Subcutaneous abdominal adipose tissue (tissue), 5 donors: Measurements from ENCODE around the gene STAG3.
"Not testable (repeated sequence)": the region's sequence is repeated elsewhere in the genome, so short reads cannot be mapped to it uniquely, and the experiment has no call there.

Experiments
- H3K27ac ChIP-seq: one replicate; pipeline ENCODE4 v1.7.0; 2013; ENCODE audit warnings: low read depth, mild to moderate bottlenecking, inconsistent platforms, low read length, moderate library complexity
- H3K27me3 ChIP-seq, 5 donors: one replicate each; pipeline ENCODE4 v1.7.0; 2013; ENCODE audit warnings: low read length in 5 of 5, inconsistent platforms in 1 of 5; ENCODE audit not compliant: control insufficient read depth in 5 of 5, insufficient read depth in 4 of 5
- H3K36me3 ChIP-seq, 5 donors: one replicate each; pipeline ENCODE4 v1.7.0; 2013; ENCODE audit warnings: low read length in 5 of 5; ENCODE audit not compliant: control insufficient read depth in 5 of 5, insufficient read depth in 5 of 5
- H3K4me1 ChIP-seq, 5 donors: one replicate each; pipeline ENCODE4 v1.7.0; 2013; ENCODE audit warnings: low read length in 5 of 5, mild to moderate bottlenecking in 3 of 5, moderate library complexity in 1 of 5; ENCODE audit not compliant: control insufficient read depth in 5 of 5, insufficient read depth in 5 of 5
- H3K4me3 ChIP-seq, 5 donors: one replicate each; pipeline ENCODE4 v1.7.0; 2013; ENCODE audit warnings: low read length in 5 of 5, low read depth in 1 of 5
- H3K9ac ChIP-seq, 5 donors: one replicate each; pipeline ENCODE4 v1.7.0; 2013; ENCODE audit warnings: low read length in 5 of 5, mild to moderate bottlenecking in 4 of 5, moderate library complexity in 3 of 5
- H3K9me3 ChIP-seq, 5 donors: one replicate each; pipeline ENCODE4 v1.7.0; 2013; ENCODE audit warnings: low read length in 5 of 5; ENCODE audit not compliant: control insufficient read depth in 5 of 5
- donor health status: healthy.
- donor health status: healthy.
- donor health status: healthy.
- donor health status: healthy.
- donor health status: healthy.

STAG3 gene, protein sequence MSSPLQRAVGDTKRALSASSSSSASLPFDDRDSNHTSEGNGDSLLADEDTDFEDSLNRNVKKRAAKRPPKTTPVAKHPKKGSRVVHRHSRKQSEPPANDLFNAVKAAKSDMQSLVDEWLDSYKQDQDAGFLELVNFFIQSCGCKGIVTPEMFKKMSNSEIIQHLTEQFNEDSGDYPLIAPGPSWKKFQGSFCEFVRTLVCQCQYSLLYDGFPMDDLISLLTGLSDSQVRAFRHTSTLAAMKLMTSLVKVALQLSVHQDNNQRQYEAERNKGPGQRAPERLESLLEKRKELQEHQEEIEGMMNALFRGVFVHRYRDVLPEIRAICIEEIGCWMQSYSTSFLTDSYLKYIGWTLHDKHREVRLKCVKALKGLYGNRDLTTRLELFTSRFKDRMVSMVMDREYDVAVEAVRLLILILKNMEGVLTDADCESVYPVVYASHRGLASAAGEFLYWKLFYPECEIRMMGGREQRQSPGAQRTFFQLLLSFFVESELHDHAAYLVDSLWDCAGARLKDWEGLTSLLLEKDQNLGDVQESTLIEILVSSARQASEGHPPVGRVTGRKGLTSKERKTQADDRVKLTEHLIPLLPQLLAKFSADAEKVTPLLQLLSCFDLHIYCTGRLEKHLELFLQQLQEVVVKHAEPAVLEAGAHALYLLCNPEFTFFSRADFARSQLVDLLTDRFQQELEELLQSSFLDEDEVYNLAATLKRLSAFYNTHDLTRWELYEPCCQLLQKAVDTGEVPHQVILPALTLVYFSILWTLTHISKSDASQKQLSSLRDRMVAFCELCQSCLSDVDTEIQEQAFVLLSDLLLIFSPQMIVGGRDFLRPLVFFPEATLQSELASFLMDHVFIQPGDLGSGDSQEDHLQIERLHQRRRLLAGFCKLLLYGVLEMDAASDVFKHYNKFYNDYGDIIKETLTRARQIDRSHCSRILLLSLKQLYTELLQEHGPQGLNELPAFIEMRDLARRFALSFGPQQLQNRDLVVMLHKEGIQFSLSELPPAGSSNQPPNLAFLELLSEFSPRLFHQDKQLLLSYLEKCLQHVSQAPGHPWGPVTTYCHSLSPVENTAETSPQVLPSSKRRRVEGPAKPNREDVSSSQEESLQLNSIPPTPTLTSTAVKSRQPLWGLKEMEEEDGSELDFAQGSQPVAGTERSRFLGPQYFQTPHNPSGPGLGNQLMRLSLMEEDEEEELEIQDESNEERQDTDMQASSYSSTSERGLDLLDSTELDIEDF

DNA sequence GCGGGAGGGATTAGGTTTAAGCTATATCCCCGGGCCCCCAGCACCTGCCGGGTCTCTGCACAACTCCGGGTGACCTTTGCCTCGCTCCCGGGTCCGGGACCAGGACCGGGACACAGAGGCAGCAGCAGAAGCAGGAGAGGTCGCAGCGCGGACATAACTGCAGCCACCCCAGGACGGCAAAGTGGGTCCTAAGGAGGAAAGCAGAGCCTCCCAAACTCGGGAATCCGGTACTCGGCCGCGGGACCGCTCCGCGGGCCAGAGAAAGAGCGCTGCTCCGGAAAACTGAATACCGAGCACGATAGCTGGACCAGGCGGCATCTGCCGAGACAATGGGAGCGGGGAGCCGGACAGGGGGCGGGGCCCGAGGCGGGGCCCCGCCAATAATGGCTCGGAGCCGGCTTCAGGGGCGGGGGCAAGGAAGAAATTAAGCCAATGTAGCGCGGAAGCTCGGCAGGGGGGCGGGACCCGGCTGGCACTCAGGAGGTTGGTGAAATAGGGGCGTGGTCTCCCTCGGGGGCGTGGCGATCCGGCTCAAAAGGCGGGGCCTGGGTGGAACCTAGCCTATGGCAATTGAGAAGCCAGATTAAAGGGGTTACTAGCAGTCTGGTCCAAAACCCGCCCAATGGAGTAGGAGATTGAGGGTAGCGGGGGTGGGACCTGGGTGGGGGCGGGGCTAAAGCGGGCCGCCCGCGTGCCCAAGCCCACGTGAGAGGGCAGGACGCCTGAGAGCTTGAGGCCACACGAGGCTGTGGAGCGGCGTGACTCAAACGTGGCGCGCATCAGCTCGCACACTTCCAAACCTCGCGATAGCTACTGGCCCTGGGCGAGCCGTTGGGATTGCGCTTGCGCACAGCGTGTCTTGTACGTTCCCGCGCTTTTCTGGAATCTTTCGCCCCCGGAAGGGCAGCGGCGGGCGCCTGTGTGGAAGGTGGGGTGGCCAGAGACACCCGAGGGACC is at the start of gene STAG3, which contains the start of gene GPC2:
TSS of gene STAG3 (plus strand) at position 874 of the 957 bp plus-strand sequence. CDS start 2,639 bp downstream, outside the sequence.
TSS of gene GPC2 (minus strand) at position 337 of the 957 bp plus-strand sequence. CDS start at position 155, 182 bp downstream.
- H3K9ac ChIP-seq = peak within 1 kb of the TSS in 4 of 5 donors; percentile 43 to 66 (median 53)
- H3K4me1 ChIP-seq = peaks cover 2 to 14% (median 12%) of the 10 kb centered on the region in 5 donors
- H3K27ac ChIP-seq = no peak within 1 kb of the TSS
- H3K36me3 ChIP-seq = no peaks in the 10 kb centered on the region
- H3K9me3 ChIP-seq = no peaks in the 10 kb centered on the region
- H3K27me3 ChIP-seq = peaks cover 0 to 8% (median 6%) of the 10 kb centered on the region in 5 donors
- peak within 1 kb of the TSS in 4 of 5 donors; percentile 62 to 68 (median 64) for H3K4me3 ChIP-seq

DNA sequence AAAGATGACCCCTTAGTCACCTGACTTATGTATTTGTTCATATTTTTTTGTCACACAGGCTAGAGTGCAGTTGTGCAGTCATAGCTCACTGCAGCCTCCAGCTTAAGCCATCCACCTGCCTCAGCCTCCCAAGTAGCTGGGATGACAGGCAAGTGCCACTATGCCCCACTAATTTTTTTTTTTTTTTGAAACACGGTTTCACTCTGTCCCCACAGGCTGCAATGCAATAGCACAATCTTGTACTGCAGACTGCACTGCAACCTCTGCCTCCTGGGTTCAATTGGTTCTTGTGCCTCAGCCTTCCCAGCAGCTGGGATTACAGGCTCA is 49.1 kb upstream of the STAG3 start:
- Histone ChIP-seq H3K27me3 (peaks cover 0 to 4% (median 0%) of the 10 kb centered on the region in 5 donors), H3K9me3 (no peaks in the 10 kb centered on the region), H3K4me3 (no peak overlapping the region), H3K36me3 (peaks cover 0 to 5% (median 0%) of the 10 kb centered on the region in 5 donors), H3K27ac (no peak overlapping the region), H3K4me1 (peaks cover 2 to 41% (median 29%) of the 10 kb centered on the region in 5 donors), H3K9ac (peak overlapping the region in 1 of 5 donors; percentile 92)

DNA sequence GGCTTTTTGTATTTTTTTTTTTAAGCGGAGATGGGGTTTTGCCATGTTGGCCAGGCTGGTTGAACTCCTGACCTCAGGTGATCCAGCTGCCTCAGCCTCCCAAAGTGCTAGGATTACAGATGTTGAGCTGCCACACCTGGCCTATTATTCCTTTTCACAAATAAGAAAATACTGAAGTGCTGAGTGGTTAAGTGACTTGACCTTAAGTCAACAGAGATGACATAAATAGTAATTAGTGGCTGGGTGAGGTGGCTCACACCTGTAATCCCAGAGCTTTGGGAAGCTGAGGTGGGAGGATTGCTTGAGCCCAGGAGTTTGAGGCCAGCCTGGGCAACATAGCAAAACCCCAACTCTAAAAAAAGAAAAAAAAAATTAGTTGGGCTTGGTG is 47.5 kb upstream of the STAG3 start:
- H3K27ac ChIP-seq, H3K36me3 ChIP-seq, H3K9ac ChIP-seq, H3K9me3 ChIP-seq, H3K27me3 ChIP-seq, H3K4me3 ChIP-seq: not testable (repeated sequence)
- peaks cover 2 to 32% (median 24%) of the 10 kb centered on the region in 5 donors for H3K4me1 ChIP-seq

DNA sequence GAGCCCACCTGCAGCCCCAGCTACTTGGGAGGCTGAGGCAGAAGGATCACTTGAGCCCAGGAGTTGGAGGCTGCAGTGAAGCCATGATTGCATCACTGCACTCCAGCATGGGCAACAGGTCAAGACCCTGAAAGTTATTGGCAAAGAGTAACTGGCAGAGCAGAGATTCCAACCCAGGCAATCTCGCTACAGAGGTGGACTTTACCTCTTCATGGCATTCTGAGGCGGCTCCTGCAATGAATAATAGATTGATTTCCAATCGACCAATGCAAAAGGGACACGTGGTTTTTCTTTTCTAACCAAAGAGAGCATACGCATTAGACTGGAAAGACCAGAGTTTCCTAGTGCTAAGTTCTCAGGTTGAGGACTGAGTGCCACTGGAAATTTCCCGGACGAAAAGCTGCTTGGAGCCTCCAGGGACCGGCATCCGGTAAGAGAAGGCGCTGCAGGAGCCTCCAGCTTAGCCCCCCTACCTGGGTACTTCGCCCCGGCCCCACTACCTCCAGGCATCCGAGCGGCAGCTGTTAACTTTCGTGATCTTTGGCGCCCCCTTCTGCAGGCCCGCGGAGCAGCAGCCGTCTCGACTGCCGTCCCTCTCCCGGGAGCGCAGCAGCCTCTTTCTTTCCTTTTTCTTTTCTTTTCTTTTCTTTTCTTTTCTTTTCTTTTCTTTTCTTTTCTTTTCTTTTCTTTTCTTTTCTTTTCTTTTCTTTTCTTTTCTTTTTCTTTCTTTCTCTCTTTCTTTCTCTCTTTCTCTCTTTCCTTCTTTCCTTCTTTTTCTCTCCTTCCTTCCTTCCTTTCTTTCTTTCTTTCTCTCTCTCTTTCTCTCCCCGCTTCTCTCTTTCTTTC is 46.9 kb upstream of the STAG3 start:
- Histone ChIP-seq H3K4me1 (peaks cover 2 to 27% (median 24%) of the 10 kb centered on the region in 5 donors), H3K9me3 (no peaks in the 10 kb centered on the region), H3K9ac (no peak overlapping the region), H3K4me3 (no peak overlapping the region), H3K36me3 (no peaks in the 10 kb centered on the region), H3K27ac (no peak overlapping the region), H3K27me3 (peaks cover 0 to 6% (median 0%) of the 10 kb centered on the region in 5 donors)

DNA sequence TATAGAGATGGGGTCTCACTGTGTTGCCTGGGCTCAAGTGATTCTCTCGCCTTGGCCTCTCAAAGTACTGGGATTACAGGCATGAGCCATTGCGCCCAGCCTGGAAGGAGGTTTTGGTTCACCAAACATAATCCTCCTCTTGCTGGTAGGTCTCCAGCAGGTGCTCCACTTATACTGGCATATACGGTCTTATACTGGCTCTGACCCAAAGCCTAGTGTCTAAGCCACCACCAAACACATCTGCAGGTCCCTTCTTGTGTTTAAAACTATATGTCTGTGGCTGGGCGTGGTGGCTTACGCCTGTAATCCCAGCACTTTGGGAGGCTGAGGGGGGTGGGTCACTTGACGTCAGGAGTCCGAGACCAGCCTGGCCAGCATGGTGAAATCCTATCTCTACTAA is 45.6 kb upstream of the STAG3 start:
- no peaks in the 10 kb centered on the region for H3K36me3 ChIP-seq
- no peak overlapping the region for H3K9ac ChIP-seq
- no peak overlapping the region for H3K27ac ChIP-seq
- peaks cover 0 to 6% (median 0%) of the 10 kb centered on the region in 5 donors for H3K27me3 ChIP-seq
- H3K4me3 ChIP-seq = no peak overlapping the region
- peaks cover 2 to 19% (median 17%) of the 10 kb centered on the region in 5 donors for H3K4me1 ChIP-seq
- no peaks in the 10 kb centered on the region for H3K9me3 ChIP-seq

DNA sequence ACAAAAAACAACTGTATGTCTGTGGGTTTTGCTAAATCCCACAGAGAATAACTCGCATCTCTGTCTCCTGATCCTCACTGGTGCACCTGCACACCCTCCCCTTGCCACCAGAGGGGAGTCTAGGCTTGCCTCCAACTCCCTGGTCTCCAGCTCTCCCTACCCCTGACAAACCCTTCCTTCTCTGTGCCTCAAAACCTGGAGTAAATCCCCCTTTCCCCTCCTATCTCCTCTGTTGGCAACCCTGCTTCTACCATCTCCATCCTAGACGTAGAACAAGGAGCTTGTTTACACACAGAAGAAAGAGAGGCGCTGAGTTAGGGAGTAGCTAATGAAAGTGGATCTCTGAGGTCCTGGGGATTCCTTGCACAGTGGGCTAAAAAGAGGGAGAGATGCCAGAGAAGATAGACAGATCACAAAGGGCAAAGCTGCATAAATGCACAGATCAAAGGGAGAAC is 45.0 kb upstream of the STAG3 start:
- Histone ChIP-seq H3K9me3 (no peaks in the 10 kb centered on the region), H3K27ac (no peak overlapping the region), H3K27me3 (peaks cover 0 to 6% (median 0%) of the 10 kb centered on the region in 5 donors), H3K9ac (no peak overlapping the region), H3K4me3 (no peak overlapping the region), H3K36me3 (no peaks in the 10 kb centered on the region), H3K4me1 (peaks cover 2 to 15% (median 13%) of the 10 kb centered on the region in 5 donors)

DNA sequence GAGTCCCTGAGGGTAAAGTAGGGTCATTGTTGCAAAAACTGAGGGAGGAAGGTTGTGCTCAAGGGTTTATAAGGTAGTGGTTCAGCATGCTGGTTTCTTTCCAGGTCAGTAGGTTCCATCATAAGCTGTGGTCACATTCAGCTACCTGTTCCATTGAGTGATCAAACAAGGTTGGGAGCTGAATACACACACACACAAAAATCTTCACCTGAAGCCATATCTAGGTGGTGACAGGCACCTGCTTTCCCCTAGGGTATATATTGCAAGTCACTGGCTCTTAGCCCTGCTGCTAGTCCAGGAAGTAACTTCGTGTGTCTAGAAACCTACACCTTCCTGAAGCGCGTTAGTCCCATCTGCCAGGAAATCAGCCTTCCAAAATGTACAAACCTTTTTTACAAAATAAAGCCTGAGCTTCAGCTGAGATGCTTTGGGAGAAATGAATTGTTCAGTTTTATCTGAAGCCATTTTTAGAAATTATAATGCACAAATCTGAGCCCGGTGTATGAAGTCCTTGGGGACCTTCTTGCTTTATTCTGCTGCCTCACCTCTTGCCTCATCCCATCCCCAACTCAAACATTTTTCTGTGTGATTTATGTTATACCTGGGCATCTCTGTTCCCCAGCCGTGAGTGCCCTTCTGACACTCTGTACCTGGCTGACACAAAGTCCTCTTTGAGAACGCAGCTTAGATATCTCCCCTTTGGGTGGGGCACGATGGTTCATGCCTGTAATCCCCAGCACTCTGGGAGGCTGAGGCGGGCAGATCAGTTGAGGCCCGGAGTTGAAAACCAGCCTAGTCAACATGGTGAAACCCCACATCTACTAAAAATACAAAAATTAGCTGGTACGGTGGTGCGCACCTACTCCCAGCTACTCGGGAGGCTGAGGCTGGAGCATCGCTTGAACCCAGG is 39.6 kb upstream of the STAG3 start:
- H3K9me3 ChIP-seq = no peaks in the 10 kb centered on the region
- H3K27me3 ChIP-seq = peaks cover 0 to 5% (median 2%) of the 10 kb centered on the region in 5 donors
- no peaks in the 10 kb centered on the region for H3K36me3 ChIP-seq
- no peaks in the 10 kb centered on the region for H3K4me1 ChIP-seq
- H3K9ac ChIP-seq = no peak overlapping the region
- H3K27ac ChIP-seq = no peak overlapping the region
- no peak overlapping the region for H3K4me3 ChIP-seq

DNA sequence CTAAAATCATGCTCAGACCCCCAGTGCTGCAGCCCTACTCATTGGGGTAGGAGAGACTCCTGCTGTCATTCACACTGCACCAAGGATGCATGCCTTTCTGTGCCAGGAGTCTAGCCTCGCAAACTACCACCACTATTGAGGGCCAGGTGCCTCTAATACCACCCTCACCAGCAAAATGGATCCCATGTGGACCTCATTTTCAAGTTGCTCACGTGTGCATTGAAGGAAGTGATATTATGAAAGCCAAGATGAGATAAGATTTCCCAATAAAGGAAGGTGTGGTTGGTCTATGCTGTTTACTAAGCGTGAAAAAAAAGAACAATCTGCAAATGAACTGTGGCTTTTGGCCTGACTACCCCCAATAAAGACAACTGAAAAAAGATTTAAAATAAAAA is 36.2 kb upstream of the STAG3 start:
- Histone ChIP-seq H3K27ac (no peak overlapping the region), H3K9me3 (no peaks in the 10 kb centered on the region), H3K4me3 (no peak overlapping the region), H3K27me3 (peaks cover 0 to 5% (median 0%) of the 10 kb centered on the region in 5 donors), H3K4me1 (no peaks in the 10 kb centered on the region), H3K9ac (no peak overlapping the region), H3K36me3 (no peaks in the 10 kb centered on the region)
